Measurements from ENCODE around the gene PCCA. TPM values are rescaled to one million over a fixed set of nuclear protein-coding genes. Genes with fewer than 3 reads are reported as not detected.

The PCCA gene
- total RNA-seq, 4 donors from 2014 or later, result 29.5 to 55.5 (median 38.3) TPM

DNA sequence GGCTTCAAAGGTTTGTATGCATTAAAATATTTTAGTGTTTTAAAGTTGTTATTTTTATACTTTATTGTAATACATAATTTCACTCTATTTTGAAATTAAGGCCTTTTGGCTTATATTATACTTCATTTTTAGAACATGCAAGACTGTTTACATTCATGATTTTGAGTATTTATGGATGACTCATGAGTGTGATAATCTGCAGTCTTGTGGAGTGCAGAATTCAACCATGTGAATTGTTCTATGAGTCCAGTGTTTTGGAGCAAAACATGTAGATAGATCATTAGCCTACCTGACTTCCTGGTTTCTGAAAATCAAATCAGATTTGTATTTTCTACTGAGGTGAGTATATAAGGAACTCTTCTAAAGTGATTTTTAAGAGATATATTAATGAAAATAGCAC is 241.8 kb downstream of the PCCA start:
- TF ChIP-seq EP300 (IDR thresholded peaks at IDR 0.05), result no peak
- TF ChIP-seq, protein P1, sequence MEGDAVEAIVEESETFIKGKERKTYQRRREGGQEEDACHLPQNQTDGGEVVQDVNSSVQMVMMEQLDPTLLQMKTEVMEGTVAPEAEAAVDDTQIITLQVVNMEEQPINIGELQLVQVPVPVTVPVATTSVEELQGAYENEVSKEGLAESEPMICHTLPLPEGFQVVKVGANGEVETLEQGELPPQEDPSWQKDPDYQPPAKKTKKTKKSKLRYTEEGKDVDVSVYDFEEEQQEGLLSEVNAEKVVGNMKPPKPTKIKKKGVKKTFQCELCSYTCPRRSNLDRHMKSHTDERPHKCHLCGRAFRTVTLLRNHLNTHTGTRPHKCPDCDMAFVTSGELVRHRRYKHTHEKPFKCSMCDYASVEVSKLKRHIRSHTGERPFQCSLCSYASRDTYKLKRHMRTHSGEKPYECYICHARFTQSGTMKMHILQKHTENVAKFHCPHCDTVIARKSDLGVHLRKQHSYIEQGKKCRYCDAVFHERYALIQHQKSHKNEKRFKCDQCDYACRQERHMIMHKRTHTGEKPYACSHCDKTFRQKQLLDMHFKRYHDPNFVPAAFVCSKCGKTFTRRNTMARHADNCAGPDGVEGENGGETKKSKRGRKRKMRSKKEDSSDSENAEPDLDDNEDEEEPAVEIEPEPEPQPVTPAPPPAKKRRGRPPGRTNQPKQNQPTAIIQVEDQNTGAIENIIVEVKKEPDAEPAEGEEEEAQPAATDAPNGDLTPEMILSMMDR (IDR thresholded peaks at IDR 0.05), result no peak
- TF ChIP-seq POLR2A (IDR thresholded peaks at IDR 0.05), result no peak
- H3K36me3 ChIP-seq, result peaks cover 0 to 60% (median 0%) of the 10 kb centered on the region in 3 donors
- H3K27me3 ChIP-seq, result no peaks in the 10 kb centered on the region
- peaks cover 0 to 12% (median 0%) of the 10 kb centered on the region in 4 donors for H3K9me3 ChIP-seq
- no peak overlapping the region for H3K4me3 ChIP-seq
- no peak for DNase-seq (ENCODE audit: low spot score in 2 of 2)
- H3K4me1 ChIP-seq, result no peaks in the 10 kb centered on the region
- H3K27ac ChIP-seq, result no peak overlapping the region

DNA sequence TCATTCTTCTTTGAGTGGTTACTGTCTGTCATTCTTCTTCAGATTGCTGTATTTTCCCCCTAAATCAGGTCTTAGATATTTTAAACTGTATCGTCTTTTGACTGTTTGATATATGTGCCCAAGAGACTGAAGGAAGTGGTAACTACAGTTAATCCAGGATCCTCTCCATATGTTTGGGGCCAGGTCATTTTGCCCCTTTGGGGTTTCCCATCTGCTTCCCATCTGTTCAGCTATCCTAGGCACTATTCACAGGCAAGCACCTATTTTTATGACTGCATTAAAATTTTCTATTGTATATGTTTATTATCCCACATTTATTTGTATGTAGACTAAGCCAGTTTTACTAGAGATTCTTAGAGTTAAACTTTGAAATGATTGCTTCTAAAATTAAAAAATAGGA is 244.2 kb downstream of the PCCA start:
- Histone ChIP-seq H3K9me3 (peaks cover 0 to 12% (median 0%) of the 10 kb centered on the region in 4 donors), H3K27me3 (no peaks in the 10 kb centered on the region), H3K4me1 (no peaks in the 10 kb centered on the region), H3K4me3 (no peak overlapping the region), H3K27ac (no peak overlapping the region), H3K36me3 (peaks cover 0 to 62% (median 0%) of the 10 kb centered on the region in 3 donors)
- 88 to 90% methylated on average over 1 of the region's 1 CpG for WGBS, 2 donors
- TF ChIP-seq EP300 (IDR thresholded peaks at IDR 0.05) (no peak), POLR2A (IDR thresholded peaks at IDR 0.05) (no peak)
- TF ChIP-seq, protein P1 (IDR thresholded peaks at IDR 0.05), result no peak
- no peak for DNase-seq (ENCODE audit: low spot score in 2 of 2)

DNA sequence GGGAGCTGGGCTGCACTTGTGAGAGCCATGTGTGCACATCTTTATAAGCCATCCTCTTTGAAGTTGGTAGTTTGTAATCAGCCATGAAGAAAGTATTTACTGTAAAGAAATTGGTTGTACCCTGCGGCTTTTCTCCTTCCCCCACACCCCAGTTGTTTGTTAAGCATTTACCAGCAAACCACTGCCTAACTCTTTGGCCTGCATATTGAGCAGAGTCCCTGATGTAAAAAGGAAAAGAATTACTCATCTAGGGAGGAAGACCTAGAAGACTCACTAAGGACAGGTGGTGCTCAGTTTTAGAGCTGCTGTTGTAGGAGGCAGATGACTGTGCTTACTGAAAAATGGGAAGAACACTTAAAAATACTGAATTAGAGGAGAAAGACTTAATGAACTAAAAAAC is 245.3 kb downstream of the PCCA start:
- Histone ChIP-seq H3K4me1 (no peaks in the 10 kb centered on the region), H3K9me3 (peaks cover 0 to 12% (median 0%) of the 10 kb centered on the region in 4 donors), H3K36me3 (peaks cover 0 to 59% (median 0%) of the 10 kb centered on the region in 3 donors), H3K27ac (no peak overlapping the region), H3K4me3 (no peak overlapping the region), H3K27me3 (no peaks in the 10 kb centered on the region)
- no peak for TF ChIP-seq POLR2A (IDR thresholded peaks at IDR 0.05)
- TF ChIP-seq, protein P1 (IDR thresholded peaks at IDR 0.05), result no peak
- no peak for TF ChIP-seq EP300 (IDR thresholded peaks at IDR 0.05)
- DNase-seq (ENCODE audit: low spot score in 2 of 2), result no peak
- 77 to 84% methylated on average over 1 of the region's 1 CpG for WGBS, 2 donors

DNA sequence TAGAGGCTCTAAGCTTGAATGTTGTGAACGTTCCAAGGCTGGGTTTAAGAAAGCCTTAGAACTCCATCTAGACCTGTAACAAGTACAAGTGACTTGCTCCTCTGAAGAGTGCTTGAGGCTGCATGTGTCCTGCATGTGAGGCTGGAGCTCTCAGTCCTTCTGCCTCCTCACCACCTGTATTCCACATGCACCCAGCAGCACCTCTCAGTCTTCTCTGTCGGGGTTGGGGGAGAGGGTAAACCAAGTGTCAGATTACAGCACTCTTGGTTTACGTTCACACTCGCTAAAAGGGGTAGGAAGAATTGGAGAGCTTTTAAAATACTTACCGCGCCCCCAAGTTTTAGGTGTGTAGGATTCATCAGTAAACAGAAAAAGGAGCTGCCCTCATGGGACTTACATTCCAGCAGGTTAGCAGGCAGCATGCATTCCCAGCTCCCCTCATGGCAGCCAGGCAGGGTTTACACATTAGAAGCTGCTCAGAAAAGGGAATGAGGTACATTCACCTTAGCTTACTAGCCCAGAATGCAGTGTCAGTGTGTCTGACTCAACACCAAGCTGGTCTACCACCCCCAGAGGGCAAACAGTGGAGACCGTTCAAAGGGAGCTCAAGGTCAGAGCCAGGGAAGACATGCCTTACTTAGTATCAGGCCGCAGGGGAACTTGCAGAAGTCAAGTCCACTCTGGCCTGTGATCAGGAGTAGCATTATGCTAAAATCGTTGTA is 248.1 kb downstream of the PCCA start:
- no peak for TF ChIP-seq POLR2A (IDR thresholded peaks at IDR 0.05)
- TF ChIP-seq, protein P1 (IDR thresholded peaks at IDR 0.05), result no peak
- TF ChIP-seq EP300 (IDR thresholded peaks at IDR 0.05), result no peak
- H3K27ac ChIP-seq, result no peak overlapping the region
- WGBS, 2 donors, result 82% methylated on average over 9 of the region's 9 CpGs
- no peaks in the 10 kb centered on the region for H3K27me3 ChIP-seq
- H3K4me3 ChIP-seq, result no peak overlapping the region
- no peaks in the 10 kb centered on the region for H3K4me1 ChIP-seq
- no peak for DNase-seq (ENCODE audit: low spot score in 2 of 2)
- H3K9me3 ChIP-seq, result peaks cover 0 to 12% (median 0%) of the 10 kb centered on the region in 4 donors
- H3K36me3 ChIP-seq, result peaks cover 0 to 74% (median 5%) of the 10 kb centered on the region in 3 donors

DNA sequence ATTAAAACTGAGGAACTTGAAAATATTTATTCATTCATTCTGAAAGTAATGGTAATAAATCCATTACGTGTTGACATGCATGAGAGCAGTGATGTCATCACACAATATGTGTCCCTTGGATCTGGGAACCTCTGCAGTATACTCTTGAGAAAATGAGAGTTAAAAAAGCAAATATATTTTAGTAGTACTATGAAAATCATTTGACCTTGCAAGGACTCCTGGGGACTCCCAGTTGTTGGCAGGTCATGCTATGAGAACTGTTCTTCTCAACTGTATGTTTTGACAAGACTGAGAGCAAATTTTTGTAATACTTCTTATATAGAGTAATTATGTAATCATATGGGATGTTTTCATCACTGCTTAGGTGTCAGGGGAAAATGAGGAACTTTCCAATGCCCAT is 249.4 kb downstream of the PCCA start:
- no peak overlapping the region for H3K4me3 ChIP-seq
- peaks cover 0 to 74% (median 5%) of the 10 kb centered on the region in 3 donors for H3K36me3 ChIP-seq
- WGBS, 2 donors, result 82 to 92% methylated on average over 1 of the region's 1 CpG
- no peaks in the 10 kb centered on the region for H3K27me3 ChIP-seq
- peaks cover 0 to 12% (median 0%) of the 10 kb centered on the region in 4 donors for H3K9me3 ChIP-seq
- no peak for DNase-seq (ENCODE audit: low spot score in 2 of 2)
- H3K27ac ChIP-seq, result no peak overlapping the region
- H3K4me1 ChIP-seq, result no peaks in the 10 kb centered on the region
- no peak for TF ChIP-seq EP300 (IDR thresholded peaks at IDR 0.05)
- TF ChIP-seq, protein P1 (IDR thresholded peaks at IDR 0.05), result no peak
- TF ChIP-seq POLR2A (IDR thresholded peaks at IDR 0.05), result no peak

Measured in tibial nerve (tissue), 4 donors.